ENCODE results near the gene NIPA2. TPM values are rescaled to one million over a fixed set of nuclear protein-coding genes. Genes with fewer than 3 reads are reported as not detected.

The NIPA2 gene
- total RNA-seq, 1 donor from 2014 or later, result 37.7 TPM

- TF ChIP-seq, protein P1, sequence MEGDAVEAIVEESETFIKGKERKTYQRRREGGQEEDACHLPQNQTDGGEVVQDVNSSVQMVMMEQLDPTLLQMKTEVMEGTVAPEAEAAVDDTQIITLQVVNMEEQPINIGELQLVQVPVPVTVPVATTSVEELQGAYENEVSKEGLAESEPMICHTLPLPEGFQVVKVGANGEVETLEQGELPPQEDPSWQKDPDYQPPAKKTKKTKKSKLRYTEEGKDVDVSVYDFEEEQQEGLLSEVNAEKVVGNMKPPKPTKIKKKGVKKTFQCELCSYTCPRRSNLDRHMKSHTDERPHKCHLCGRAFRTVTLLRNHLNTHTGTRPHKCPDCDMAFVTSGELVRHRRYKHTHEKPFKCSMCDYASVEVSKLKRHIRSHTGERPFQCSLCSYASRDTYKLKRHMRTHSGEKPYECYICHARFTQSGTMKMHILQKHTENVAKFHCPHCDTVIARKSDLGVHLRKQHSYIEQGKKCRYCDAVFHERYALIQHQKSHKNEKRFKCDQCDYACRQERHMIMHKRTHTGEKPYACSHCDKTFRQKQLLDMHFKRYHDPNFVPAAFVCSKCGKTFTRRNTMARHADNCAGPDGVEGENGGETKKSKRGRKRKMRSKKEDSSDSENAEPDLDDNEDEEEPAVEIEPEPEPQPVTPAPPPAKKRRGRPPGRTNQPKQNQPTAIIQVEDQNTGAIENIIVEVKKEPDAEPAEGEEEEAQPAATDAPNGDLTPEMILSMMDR (IDR thresholded peaks at IDR 0.05; ENCODE audit: unreplicated experiment), result no peak
- Mint-ChIP-seq H3K36me3 (peaks cover 46% of the 10 kb centered on the region), H3K27me3 (ENCODE audit: low read depth) (no peaks in the 10 kb centered on the region), H3K4me1 (no peaks in the 10 kb centered on the region), H3K4me3 (no peak overlapping the region), H3K27ac (no peak overlapping the region), H3K9me3 (no peaks in the 10 kb centered on the region)
- no peak for DNase-seq (ENCODE audit: low spot score in 2 of 2, unreplicated experiment in 2 of 2)
Measured at GRCh38 chr15:22889146-22889818, 50.8 kb downstream of the NIPA2 start.

DNA sequence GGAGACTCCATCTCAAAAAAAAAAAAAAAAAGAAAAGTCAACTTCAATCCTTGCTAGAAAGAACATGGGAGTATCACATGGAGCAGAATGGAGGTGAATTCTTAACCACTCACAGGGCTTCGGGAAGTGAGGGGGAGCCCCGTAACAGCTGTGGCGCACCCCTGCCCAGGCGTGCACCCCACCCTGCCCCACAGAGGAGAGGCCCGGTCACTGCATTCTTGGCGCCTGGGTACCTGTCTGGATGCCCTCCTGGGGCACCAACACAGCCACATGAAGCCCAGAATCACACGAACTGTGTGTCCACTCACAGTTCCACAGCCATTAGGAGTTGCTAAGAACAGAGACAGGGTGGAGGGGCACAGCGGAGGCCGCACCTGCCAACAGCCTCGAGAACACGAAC lies 51.8 kb downstream of the NIPA2 start:
- DNase-seq (ENCODE audit: low spot score in 2 of 2, unreplicated experiment in 2 of 2), result no peak
- peaks cover 44% of the 10 kb centered on the region for H3K36me3 Mint-ChIP-seq
- no peaks in the 10 kb centered on the region for H3K4me1 Mint-ChIP-seq
- TF ChIP-seq, protein P1 (IDR thresholded peaks at IDR 0.05; ENCODE audit: unreplicated experiment), result no peak
- no peaks in the 10 kb centered on the region for H3K9me3 Mint-ChIP-seq
- no peak overlapping the region for H3K27ac Mint-ChIP-seq
- H3K4me3 Mint-ChIP-seq, result no peak overlapping the region
- no peaks in the 10 kb centered on the region for H3K27me3 Mint-ChIP-seq (ENCODE audit: low read depth)

- no peaks in the 10 kb centered on the region for H3K4me1 Mint-ChIP-seq
- no peak for DNase-seq (ENCODE audit: low spot score in 2 of 2, unreplicated experiment in 2 of 2)
- H3K36me3 Mint-ChIP-seq, result peaks cover 44% of the 10 kb centered on the region
- H3K27ac Mint-ChIP-seq, result no peak overlapping the region
- no peak overlapping the region for H3K4me3 Mint-ChIP-seq
- no peaks in the 10 kb centered on the region for H3K27me3 Mint-ChIP-seq (ENCODE audit: low read depth)
- TF ChIP-seq, protein P1 (IDR thresholded peaks at IDR 0.05; ENCODE audit: unreplicated experiment), result no peak
- no peaks in the 10 kb centered on the region for H3K9me3 Mint-ChIP-seq
Measured at GRCh38 chr15:22891426-22892210, 53.2 kb downstream of the NIPA2 start.

DNA sequence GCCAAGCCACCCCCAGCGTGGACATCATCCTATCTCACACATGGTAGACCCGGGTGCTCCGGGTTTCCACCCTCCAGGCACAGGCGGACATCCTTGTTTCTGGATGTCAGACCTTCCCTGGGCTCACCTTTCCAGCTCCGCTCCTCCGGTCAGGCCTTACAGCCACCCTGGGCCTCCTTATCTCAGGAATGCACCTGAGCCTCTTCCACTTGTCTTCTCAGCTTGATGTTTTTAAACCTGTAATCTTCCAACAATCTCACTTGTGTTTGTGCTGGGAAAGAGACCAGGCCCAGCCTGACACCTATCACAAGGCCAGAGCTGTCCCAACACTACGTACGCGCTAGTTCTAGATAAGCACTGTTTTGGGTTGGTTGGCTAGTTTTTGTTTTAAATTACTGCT lies 53.9 kb downstream of the NIPA2 start:
- no peak overlapping the region for H3K27ac Mint-ChIP-seq
- DNase-seq (ENCODE audit: low spot score in 2 of 2, unreplicated experiment in 2 of 2), result no peak
- peaks cover 43% of the 10 kb centered on the region for H3K36me3 Mint-ChIP-seq
- TF ChIP-seq, protein P1 (IDR thresholded peaks at IDR 0.05; ENCODE audit: unreplicated experiment), result no peak
- no peaks in the 10 kb centered on the region for H3K9me3 Mint-ChIP-seq
- no peak overlapping the region for H3K4me3 Mint-ChIP-seq
- no peaks in the 10 kb centered on the region for H3K4me1 Mint-ChIP-seq
- H3K27me3 Mint-ChIP-seq (ENCODE audit: low read depth), result no peaks in the 10 kb centered on the region

DNA sequence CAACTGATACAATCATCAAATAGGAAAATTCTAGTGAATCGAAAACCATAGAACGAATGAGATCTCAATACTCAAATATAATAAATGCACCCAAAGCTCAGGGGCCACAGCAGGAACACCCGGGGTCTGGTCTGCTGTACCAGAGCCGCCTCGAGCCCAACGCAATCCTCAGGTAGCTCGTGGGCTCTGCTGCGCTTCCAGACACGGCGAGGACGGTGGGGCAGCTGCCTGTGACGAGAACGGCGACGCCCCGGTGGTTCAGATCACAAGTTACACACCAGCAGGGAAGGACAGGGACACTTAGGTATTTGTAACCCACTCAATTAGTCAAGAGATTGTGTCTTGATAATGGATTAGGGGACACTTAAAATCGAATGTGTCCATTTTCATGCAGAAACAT lies 54.6 kb downstream of the NIPA2 start:
- TF ChIP-seq, protein P1 (IDR thresholded peaks at IDR 0.05; ENCODE audit: unreplicated experiment), result no peak
- no peaks in the 10 kb centered on the region for H3K9me3 Mint-ChIP-seq
- DNase-seq (ENCODE audit: low spot score in 2 of 2, unreplicated experiment in 2 of 2), result no peak
- H3K36me3 Mint-ChIP-seq, result peaks cover 42% of the 10 kb centered on the region
- no peaks in the 10 kb centered on the region for H3K27me3 Mint-ChIP-seq (ENCODE audit: low read depth)
- H3K4me3 Mint-ChIP-seq, result no peak overlapping the region
- H3K4me1 Mint-ChIP-seq, result no peaks in the 10 kb centered on the region
- no peak overlapping the region for H3K27ac Mint-ChIP-seq
